H1 (cell line): ENCODE measurements around the gene UBALD1. TPM values are rescaled to one million over a fixed set of nuclear protein-coding genes. Genes with fewer than 3 reads are reported as not detected.

Source experiments
- CTCF ChIA-PET: fragments of 300-600 bp; sonication (Branson Sonifier 250); formaldehyde crosslinking; loops from one replicate; lab custom pipeline; 2021; ENCODE audit not compliant: partially characterized antibody; lab: Charles Lee
- POLR2A ChIA-PET: fragments of 300-600 bp; sonication (Branson Sonifier 250); formaldehyde crosslinking; loops from one replicate; lab custom pipeline; 2021; ENCODE audit warnings: inconsistent platforms; ENCODE audit not compliant: partially characterized antibody; lab: Charles Lee
- DNase-seq, 2 experiments: peaks; one replicate each; pipeline versions ENCODE4 v3.0.0 to v3.0.0-alpha.2; 2010 to 2022; ENCODE audit warnings: low spot score in 2 of 2, low read depth in 1 of 2, mixed read lengths in 1 of 2
- FAIRE-seq: peaks from 2 replicates; lab custom pipeline; 2011; peaks lifted over from hg19 to GRCh38; lab: Jason Lieb, UNC
- H2AFZ ChIP-seq: 2 replicates; pipeline ENCODE4 v1.8.1; 2012; ENCODE audit warnings: low read length, inconsistent platforms
- H2AK5ac ChIP-seq: 2 replicates; pipeline ENCODE4 v1.6.1; 2013; ENCODE audit warnings: low read depth, low read length
- H2BK120ac ChIP-seq: replicated peaks from 2 replicates; pipeline ENCODE3; 2013; ENCODE audit warnings: low read depth, low read length, inconsistent platforms
- H2BK12ac ChIP-seq: 2 replicates; pipeline ENCODE4 v1.6.1; 2013; ENCODE audit warnings: low read depth, low read length
- H2BK15ac ChIP-seq: 2 replicates; pipeline ENCODE4 v1.6.1; 2013; ENCODE audit warnings: low read length
- H2BK20ac ChIP-seq: 2 replicates; pipeline ENCODE4 v1.6.1; 2013; ENCODE audit warnings: low read length
- H2BK5ac ChIP-seq: 2 replicates; pipeline ENCODE4 v1.6.1; 2013; ENCODE audit warnings: low read depth, low read length
- H3K14ac ChIP-seq: 2 replicates; pipeline ENCODE4 v1.6.1; 2013; ENCODE audit warnings: inconsistent platforms; ENCODE audit not compliant: insufficient read length
- H3K18ac ChIP-seq: 2 replicates; pipeline ENCODE4 v1.6.1; 2013; ENCODE audit warnings: low read length; ENCODE audit errors: extremely low read depth
- H3K23ac ChIP-seq: 2 replicates; pipeline ENCODE4 v1.6.1; 2013; ENCODE audit warnings: inconsistent platforms; ENCODE audit not compliant: insufficient read length
- H3K23me2 ChIP-seq: 2 replicates; pipeline ENCODE4 v1.6.1; 2013; ENCODE audit warnings: low read depth, low read length
- H3K27ac ChIP-seq: 2 replicates; pipeline ENCODE4 v1.6.1; 2011; ENCODE audit warnings: low read depth, low read length, inconsistent platforms
- H3K27me3 ChIP-seq, 4 experiments: replicated peaks in 1 of 4; 1 replicate in 1 of 4; 2 replicates in 3 of 4; pipeline versions ENCODE4 v1.6.1 to v1.8.1; 2011 to 2013; ENCODE audit warnings: low read length in 3 of 4, mild to moderate bottlenecking in 3 of 4, inconsistent platforms in 2 of 4, mixed read lengths in 2 of 4, moderate library complexity in 1 of 4; ENCODE audit not compliant: control insufficient read depth in 3 of 4, insufficient read depth in 3 of 4; ENCODE audit errors: extremely low read depth in 1 of 4
- H3K36me3 ChIP-seq, 4 experiments: 2 replicates each; pipeline versions ENCODE4 v1.6.1 to v1.8.1; 2011 to 2013; ENCODE audit warnings: mild to moderate bottlenecking in 4 of 4, low read length in 3 of 4, moderate library complexity in 2 of 4, control low read depth in 1 of 4, inconsistent platforms in 1 of 4; ENCODE audit not compliant: insufficient read depth in 4 of 4, control insufficient read depth in 2 of 4
- H3K4ac ChIP-seq: replicated peaks from 2 replicates; pipeline ENCODE3; 2013; ENCODE audit warnings: low read length, low read depth, mixed read lengths, inconsistent platforms; ENCODE audit not compliant: insufficient read length
- H3K4me1 ChIP-seq, 4 experiments: replicated peaks in 1 of 4; 1 replicate in 1 of 4; 2 replicates in 3 of 4; pipeline versions ENCODE4 v1.6.1 to v1.8.1; 2011 to 2013; ENCODE audit warnings: low read length in 3 of 4, inconsistent platforms in 2 of 4, mixed read lengths in 1 of 4; ENCODE audit not compliant: insufficient read depth in 4 of 4, control insufficient read depth in 3 of 4
- H3K4me2 ChIP-seq, 2 experiments: 2 replicates each; pipeline versions ENCODE4 v1.6.1 to v1.8.1; 2011 to 2013; ENCODE audit warnings: low read depth in 2 of 2, low read length in 2 of 2, control low read depth in 1 of 2, inconsistent platforms in 1 of 2, mild to moderate bottlenecking in 1 of 2; ENCODE audit not compliant: insufficient read depth in 1 of 2
- H3K4me3 ChIP-seq, 4 experiments: fragments of 200-600, 300-600 bp in 1 of 4; sonication (generic), shearing (Covaris generic), sonication (Bioruptor Twin) in 1 of 4; 2 replicates each; pipeline versions ENCODE4 v1.5.1 to v1.8.1; 2011 to 2016; ENCODE audit warnings: low read length in 4 of 4, low read depth in 3 of 4, control low read depth in 2 of 4, inconsistent platforms in 2 of 4, mild to moderate bottlenecking in 2 of 4, mixed read lengths in 1 of 4, moderate library complexity in 1 of 4; ENCODE audit not compliant: insufficient read depth in 2 of 4; ENCODE audit errors: extremely low read depth in 1 of 4
- H3K56ac ChIP-seq: replicated peaks from 2 replicates; pipeline ENCODE3; 2013; ENCODE audit warnings: low read depth, mild to moderate bottlenecking, mixed read lengths, low read length, inconsistent platforms; ENCODE audit not compliant: insufficient read length
- H3K79me1 ChIP-seq: 2 replicates; pipeline ENCODE4 v1.6.1; 2013; ENCODE audit warnings: low read depth, low read length, control low read depth
- H3K79me2 ChIP-seq, 2 experiments: 2 replicates each; pipeline versions ENCODE4 v1.6.1 to v1.8.1; 2012 to 2013; ENCODE audit warnings: low read length in 2 of 2, mild to moderate bottlenecking in 2 of 2, inconsistent platforms in 1 of 2; ENCODE audit not compliant: insufficient read depth in 2 of 2, control insufficient read depth in 1 of 2
- H3K9ac ChIP-seq, 4 experiments: replicated peaks in 1 of 4; 1 replicate in 1 of 4; 2 replicates in 3 of 4; pipeline versions ENCODE4 v1.6.1 to v1.8.1; 2011 to 2013; ENCODE audit warnings: low read depth in 3 of 4, low read length in 3 of 4, control low read depth in 2 of 4, mild to moderate bottlenecking in 2 of 4, moderate library complexity in 2 of 4, inconsistent platforms in 1 of 4; ENCODE audit errors: extremely low read depth in 1 of 4
- H3K9me3 ChIP-seq, 2 experiments: 2 replicates each; pipeline versions ENCODE4 v1.6.1 to v1.8.1; 2012 to 2013; ENCODE audit warnings: mild to moderate bottlenecking in 2 of 2, moderate library complexity in 2 of 2, control low read depth in 1 of 2, inconsistent platforms in 1 of 2, low read depth in 1 of 2, low read length in 1 of 2, mixed read lengths in 1 of 2; ENCODE audit not compliant: insufficient read depth in 2 of 2
- H4K20me1 ChIP-seq, 2 experiments: replicated peaks in 1 of 2; 2 replicates each; pipeline versions ENCODE3 to v1.8.1; 2011 to 2013; ENCODE audit warnings: inconsistent platforms in 2 of 2, low read length in 2 of 2, mild to moderate bottlenecking in 1 of 2; ENCODE audit not compliant: insufficient read depth in 2 of 2, control insufficient read depth in 1 of 2
- H4K5ac ChIP-seq: 2 replicates; pipeline ENCODE4 v1.6.1; 2013; ENCODE audit warnings: low read length, low read depth, mixed read lengths, inconsistent platforms; ENCODE audit not compliant: insufficient read length
- H4K8ac ChIP-seq: 2 replicates; pipeline ENCODE4 v1.8.0; 2013; ENCODE audit warnings: mild to moderate bottlenecking, moderate library complexity, low read length, inconsistent platforms; ENCODE audit not compliant: insufficient read depth; ENCODE audit errors: extremely low read depth
- H4K91ac ChIP-seq: replicated peaks from 2 replicates; pipeline ENCODE3; 2013; ENCODE audit warnings: low read length, mixed read lengths, inconsistent platforms; ENCODE audit not compliant: insufficient read length
- PHF8 ChIP-seq: fragments of 200-600 bp; sonication (generic); conservative IDR thresholded peaks from 2 replicates; pipeline ENCODE4 v1.7.1; 2012; ENCODE audit warnings: low read depth, mild to moderate bottlenecking, inconsistent platforms, low read length, moderate library complexity
- POLR2AphosphoS5 ChIP-seq: IDR thresholded peaks from 2 replicates; pipeline ENCODE4 v1.6.1; 2011; ENCODE audit warnings: low read depth, low read length
- SP1 ChIP-seq: IDR thresholded peaks from 2 replicates; pipeline ENCODE4 v1.6.1; 2011; ENCODE audit warnings: low read depth, low read length
- WGBS, 2 experiments: shearing (Covaris generic) in 1 of 2; methylation state at CpG; one replicate each; pipeline versions ENCODE4 v1.1.6 to v1.1.7; 2013 to 2015; ENCODE audit warnings: low lambda C conversion rate in 2 of 2, mixed read lengths in 2 of 2, inconsistent platforms in 1 of 2, low coverage in 1 of 2, missing lambda C conversion rate in 1 of 2; ENCODE audit not compliant: insufficient replicate concordance in 2 of 2, insufficient coverage in 1 of 2, insufficient read length in 1 of 2; ENCODE audit errors: extremely low coverage in 1 of 2, missing lambda C conversion rate in 1 of 2; 5-methylcytosine and 5-hydroxymethylcytosine counted together
- polyA plus RNA-seq, 7 experiments: library from polyadenylated mRNA; depleted of rRNA in 3 of 7; stranded (reverse) in 5 of 7; unstranded in 2 of 7; fragments of >200 nt in 5 of 7; fragments of 200-250 nt in 2 of 7; gene quantifications; 1 replicate in 5 of 7; 2 replicates in 1 of 7; 4 replicates in 1 of 7; pipeline versions ENCODE4 v1.2.1 to v1.2.3, GENCODE V29; 2011 to 2013; ENCODE audit warnings: missing spikeins in 2 of 7, mixed read lengths in 2 of 7
- total RNA-seq: library from RNA; stranded (reverse); fragmentation: NEBNext Ultra II Directional; extraction: Animal tissue kit (Norgen Biotek cat#: 25700); gene quantifications from 2 replicates; pipeline ENCODE4 v1.2.1, GENCODE V29; 2021
- TF ChIP-seq, protein P1 (sequence below): IDR thresholded peaks from 2 replicates; pipeline ENCODE4 v1.6.1; 2012; ENCODE audit warnings: inconsistent platforms

Gene UBALD1
- total and polyA plus RNA-seq, 2 of the 8 experiments (the other 6 are each of a cell fraction or from before 2014, with no cell fraction given): 28.6 to 62.0 TPM

DNA sequence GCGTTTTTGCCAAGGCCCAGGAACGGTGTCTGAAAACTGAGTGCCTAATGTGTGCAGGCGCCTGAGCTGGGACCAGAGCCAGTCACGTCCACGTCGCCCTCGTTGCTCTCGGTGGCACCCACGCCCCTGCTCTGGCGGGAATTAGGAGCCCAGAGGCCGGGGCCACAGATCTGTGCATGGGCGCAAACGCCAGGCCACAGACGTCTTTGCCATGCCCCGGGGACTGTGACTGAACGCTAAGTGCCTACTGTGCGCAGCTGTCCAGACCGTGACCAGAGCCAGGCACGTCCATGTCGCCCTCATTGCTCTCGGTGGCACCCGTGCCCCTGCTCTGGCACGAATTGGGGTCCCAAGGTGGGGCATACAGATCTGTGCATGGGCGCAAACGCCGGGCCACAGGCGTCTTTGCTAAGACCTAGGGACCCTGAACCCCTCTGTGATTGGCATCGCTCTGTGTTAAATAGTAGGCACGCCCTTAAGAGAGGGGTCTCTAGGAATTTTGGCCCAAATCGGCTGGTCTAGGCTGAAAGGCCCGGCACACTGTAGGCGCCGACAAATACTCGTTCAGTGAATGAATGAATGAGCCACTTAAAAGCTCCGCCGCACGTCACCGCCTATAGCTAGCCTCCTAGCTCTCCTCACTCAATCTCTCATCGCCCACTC is 827 bp upstream of the UBALD1 start:
- CTCF ChIA-PET: interaction anchor here (0.6 to 2.9 kb wide), 11 partner anchors 10 to 350 kb away, joined by 3 to 17 read pairs (median 4); partner anchors contain the start of gene MGRN1
- TF ChIP-seq, protein P1, sequence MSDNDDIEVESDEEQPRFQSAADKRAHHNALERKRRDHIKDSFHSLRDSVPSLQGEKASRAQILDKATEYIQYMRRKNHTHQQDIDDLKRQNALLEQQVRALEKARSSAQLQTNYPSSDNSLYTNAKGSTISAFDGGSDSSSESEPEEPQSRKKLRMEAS: no peak
- TF ChIP-seq PHF8 (peak; percentile 30; the same call in 1 of the 2 replicates), SP1 (no peak), POLR2AphosphoS5 (no peak)
- Histone ChIP-seq H3K27ac (peak overlapping the region; percentile 91), H2AFZ (no peak overlapping the region), H2AK5ac (peak overlapping the region; percentile 98; the same call in 1 of the 2 replicates), H3K4me1 (peaks cover 0 to 52% (median 35%) of the 10 kb centered on the region in 4 experiments; a peak in 6 of 7 replicates), H3K4me2 (peak overlapping the region; percentile 95 to 97), H3K18ac (peak overlapping the region; percentile 97), H3K23me2 (peaks cover 12% of the 10 kb centered on the region), H3K79me2 (peaks cover 12 to 39% of the 10 kb centered on the region in 2 experiments; a peak in 3 of 4 replicates), H3K14ac (no peak overlapping the region), H3K23ac (no peak overlapping the region), H4K8ac (peak overlapping the region; percentile 99), H2BK5ac (peak overlapping the region; percentile 99), H4K5ac (peak overlapping the region; percentile 87), H2BK15ac (peak overlapping the region; percentile 99), H3K9me3 (no peaks in the 10 kb centered on the region), H2BK120ac (peak overlapping the region; percentile 50), H3K9ac (peak overlapping the region in 3 of 4 experiments; percentile 62 to 68 (median 65); a peak in 5 of 7 replicates), H4K91ac (peak overlapping the region; percentile 98), H2BK20ac (0 out of 2 replicates have a peak overlapping the region, but pooled peaks have one; percentile 93), H3K4ac (peak overlapping the region; percentile 85), H3K4me3 (peak overlapping the region; percentile 18 to 87 (median 85); a peak in 7 of 8 replicates), H3K27me3 (no peaks in the 10 kb centered on the region), H3K79me1 (peaks cover 8% of the 10 kb centered on the region; the same call in 1 of the 2 replicates), H3K56ac (peak overlapping the region; percentile 92), H4K20me1 (peaks cover 6 to 15% of the 10 kb centered on the region in 2 experiments), H2BK12ac (peak overlapping the region; percentile 97), H3K36me3 (no peaks in the 10 kb centered on the region)
- POLR2A ChIA-PET: interaction anchor here (0.6 to 13.3 kb wide), 16 partner anchors 10 to 342 kb away, joined by 3 to 126 read pairs (median 8); partner anchors contain the start of genes ANKS3, CDIP1, DNAAF8 and MGRN1
- WGBS, 2 experiments: 85% methylated on average over 37 of the region's 39 CpGs; no CpG with 5 or more reads in 1 of the 2 experiments
- FAIRE-seq: no peak
- no peak for DNase-seq
